PC-9 (cell line): ENCODE data around the gene HSPBP1. TPM values are rescaled to one million over a fixed set of nuclear protein-coding genes. Genes with fewer than 3 reads are reported as not detected.

Experiments
- BruUV-seq: library from RNA; stranded (reverse); fragments of 400-500 nt; replicated peaks from 2 replicates; lab custom pipeline; 2021; lab: Mats Ljungman, UMichigan
- CTCF ChIA-PET: fragments of 300-600 bp; sonication (Branson Sonifier 250); formaldehyde crosslinking; loops from one replicate; lab custom pipeline; 2022; ENCODE audit warnings: antibody characterized with exemption; lab: Charles Lee
- POLR2A ChIA-PET: fragments of 300-600 bp; sonication (Branson Sonifier 250); formaldehyde crosslinking; loops from one replicate; lab custom pipeline; 2022; ENCODE audit warnings: antibody characterized with exemption; ENCODE audit not compliant: unreplicated experiment; lab: Charles Lee
- DNase-seq, 2 experiments: peaks; one replicate each; pipeline versions ENCODE4 v3.0.0 to v3.0.0-alpha.2; 2015 to 2022; ENCODE audit warnings: mixed read lengths in 1 of 2
- H2AFZ ChIP-seq: fragments of 200-600 bp; sonication (generic); 2 replicates; pipeline ENCODE4 v1.8.1; 2017; ENCODE audit warnings: antibody characterized with exemption
- H3F3A ChIP-seq: fragments of 200-600 bp; sonication (generic); 2 replicates; pipeline ENCODE4 v1.8.1; 2017; ENCODE audit warnings: antibody characterized with exemption, mild to moderate bottlenecking, low read depth; ENCODE audit not compliant: insufficient read depth
- H3K27ac ChIP-seq: fragments of 200-600 bp; sonication (generic); 2 replicates; pipeline ENCODE4 v1.6.1; 2016; ENCODE audit warnings: mixed run types
- H3K27me3 ChIP-seq: fragments of 200-600 bp; sonication (generic); 2 replicates; pipeline ENCODE4 v1.6.1; 2016; ENCODE audit warnings: low read depth, mixed run types; ENCODE audit not compliant: insufficient read depth
- H3K36me3 ChIP-seq: fragments of 200-600 bp; sonication (generic); 2 replicates; pipeline ENCODE4 v1.6.1; 2016; ENCODE audit warnings: low read depth, mixed run types
- H3K4me1 ChIP-seq: fragments of 200-600 bp; sonication (generic); replicated peaks from 2 replicates; pipeline ENCODE4 v1.6.1; 2016; ENCODE audit warnings: mixed run types; ENCODE audit not compliant: insufficient read depth
- H3K4me2 ChIP-seq: fragments of 200-600 bp; sonication (generic); 2 replicates; pipeline ENCODE4 v1.6.1; 2017; ENCODE audit warnings: mixed run types
- H3K4me3 ChIP-seq: fragments of 200-600 bp; sonication (generic); 2 replicates; pipeline ENCODE4 v1.6.1; 2016; ENCODE audit warnings: mixed run types
- H3K79me2 ChIP-seq: fragments of 200-600 bp; sonication (generic); 2 replicates; pipeline ENCODE4 v1.6.1; 2017; ENCODE audit warnings: low read depth, mixed run types
- H3K9me2 ChIP-seq: fragments of 200-600 bp; sonication (generic); 2 replicates; pipeline ENCODE4 v1.8.1; 2017; ENCODE audit warnings: mild to moderate bottlenecking; ENCODE audit not compliant: insufficient read depth
- H3K9me3 ChIP-seq: fragments of 200-600 bp; sonication (generic); 2 replicates; pipeline ENCODE4 v1.8.1; 2016; ENCODE audit warnings: low read depth; ENCODE audit not compliant: insufficient read depth
- H4K20me1 ChIP-seq: fragments of 200-600 bp; sonication (generic); 2 replicates; pipeline ENCODE4 v1.8.1; 2017; ENCODE audit not compliant: insufficient read depth
- EZH2 ChIP-seq: fragments of 200-600 bp; sonication (generic); IDR thresholded peaks from 2 replicates; pipeline ENCODE4 v1.8.0; 2017; ENCODE audit warnings: antibody characterized with exemption, low read depth
- intact Hi-C: fragments of 100-400 bp; cut with micrococcal nuclease; formaldehyde crosslinking; loops from one replicate; pipeline ENCODE4 v1.10.0; 2022; ENCODE audit not compliant: unreplicated experiment
- total RNA-seq: library from RNA; stranded (reverse); gene quantifications from 2 replicates; pipeline ENCODE4 v1.2.3, GENCODE V29; 2021
- TF ChIP-seq, protein P1 (sequence below): fragments of 200-600 bp; sonication (generic); conservative IDR thresholded peaks from 2 replicates; pipeline ENCODE4 v1.6.1; 2017; ENCODE audit warnings: mixed run types, antibody characterized with exemption, mild to moderate bottlenecking, moderate library complexity

HSPBP1 gene
- total RNA-seq, 1 experiment from 2014 or later: 66.2 TPM

DNA sequence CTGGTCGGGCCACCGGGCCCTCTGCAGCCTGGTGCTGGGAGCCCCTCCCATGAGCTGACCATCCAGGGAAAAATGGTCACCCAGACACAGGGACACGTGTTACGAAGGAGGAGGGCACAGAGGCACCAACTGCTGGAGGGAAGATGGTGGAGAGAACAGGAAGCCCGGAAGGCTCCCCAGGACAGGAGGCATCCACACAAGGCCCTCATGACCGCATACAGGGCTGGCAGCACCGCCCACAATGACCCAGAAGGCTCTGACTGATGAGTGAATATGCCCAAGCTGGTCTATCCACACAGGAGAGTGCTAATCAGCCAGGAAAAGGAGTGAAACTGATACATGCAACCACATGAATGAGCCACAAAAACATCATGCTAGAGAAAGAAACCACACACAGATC is 37.4 kb downstream of the HSPBP1 start:
- no TSS peak for BruUV-seq
- no peaks in the 10 kb centered on the region for H3K9me3 ChIP-seq
- no peak overlapping the region for H3K4me2 ChIP-seq
- no peak for DNase-seq
- no peak overlapping the region for H3K4me3 ChIP-seq
- no peak overlapping the region for H2AFZ ChIP-seq
- peaks cover 31% of the 10 kb centered on the region for H3K36me3 ChIP-seq
- H3F3A ChIP-seq: peaks cover 12% of the 10 kb centered on the region; the same call in 1 of the 2 replicates
- no peaks in the 10 kb centered on the region for H3K27me3 ChIP-seq
- H3K79me2 ChIP-seq: peaks cover 18% of the 10 kb centered on the region
- intact Hi-C loops: no loop called here
- ChIA-PET CTCF (no interaction called here), POLR2A (no interaction called here)
- peaks cover 29% of the 10 kb centered on the region for H4K20me1 ChIP-seq
- no peak overlapping the region for H3K27ac ChIP-seq
- no peak for TF ChIP-seq EZH2
- TF ChIP-seq, protein P1, sequence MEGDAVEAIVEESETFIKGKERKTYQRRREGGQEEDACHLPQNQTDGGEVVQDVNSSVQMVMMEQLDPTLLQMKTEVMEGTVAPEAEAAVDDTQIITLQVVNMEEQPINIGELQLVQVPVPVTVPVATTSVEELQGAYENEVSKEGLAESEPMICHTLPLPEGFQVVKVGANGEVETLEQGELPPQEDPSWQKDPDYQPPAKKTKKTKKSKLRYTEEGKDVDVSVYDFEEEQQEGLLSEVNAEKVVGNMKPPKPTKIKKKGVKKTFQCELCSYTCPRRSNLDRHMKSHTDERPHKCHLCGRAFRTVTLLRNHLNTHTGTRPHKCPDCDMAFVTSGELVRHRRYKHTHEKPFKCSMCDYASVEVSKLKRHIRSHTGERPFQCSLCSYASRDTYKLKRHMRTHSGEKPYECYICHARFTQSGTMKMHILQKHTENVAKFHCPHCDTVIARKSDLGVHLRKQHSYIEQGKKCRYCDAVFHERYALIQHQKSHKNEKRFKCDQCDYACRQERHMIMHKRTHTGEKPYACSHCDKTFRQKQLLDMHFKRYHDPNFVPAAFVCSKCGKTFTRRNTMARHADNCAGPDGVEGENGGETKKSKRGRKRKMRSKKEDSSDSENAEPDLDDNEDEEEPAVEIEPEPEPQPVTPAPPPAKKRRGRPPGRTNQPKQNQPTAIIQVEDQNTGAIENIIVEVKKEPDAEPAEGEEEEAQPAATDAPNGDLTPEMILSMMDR: no peak
- H3K9me2 ChIP-seq: no peaks in the 10 kb centered on the region
- H3K4me1 ChIP-seq: peaks cover 7% of the 10 kb centered on the region

- DNase-seq: no peak
- H3K9me2 ChIP-seq: no peaks in the 10 kb centered on the region
These were observed 37.9 kb downstream of the HSPBP1 start for GRCh38 chr19:55241935-55242464.

DNA sequence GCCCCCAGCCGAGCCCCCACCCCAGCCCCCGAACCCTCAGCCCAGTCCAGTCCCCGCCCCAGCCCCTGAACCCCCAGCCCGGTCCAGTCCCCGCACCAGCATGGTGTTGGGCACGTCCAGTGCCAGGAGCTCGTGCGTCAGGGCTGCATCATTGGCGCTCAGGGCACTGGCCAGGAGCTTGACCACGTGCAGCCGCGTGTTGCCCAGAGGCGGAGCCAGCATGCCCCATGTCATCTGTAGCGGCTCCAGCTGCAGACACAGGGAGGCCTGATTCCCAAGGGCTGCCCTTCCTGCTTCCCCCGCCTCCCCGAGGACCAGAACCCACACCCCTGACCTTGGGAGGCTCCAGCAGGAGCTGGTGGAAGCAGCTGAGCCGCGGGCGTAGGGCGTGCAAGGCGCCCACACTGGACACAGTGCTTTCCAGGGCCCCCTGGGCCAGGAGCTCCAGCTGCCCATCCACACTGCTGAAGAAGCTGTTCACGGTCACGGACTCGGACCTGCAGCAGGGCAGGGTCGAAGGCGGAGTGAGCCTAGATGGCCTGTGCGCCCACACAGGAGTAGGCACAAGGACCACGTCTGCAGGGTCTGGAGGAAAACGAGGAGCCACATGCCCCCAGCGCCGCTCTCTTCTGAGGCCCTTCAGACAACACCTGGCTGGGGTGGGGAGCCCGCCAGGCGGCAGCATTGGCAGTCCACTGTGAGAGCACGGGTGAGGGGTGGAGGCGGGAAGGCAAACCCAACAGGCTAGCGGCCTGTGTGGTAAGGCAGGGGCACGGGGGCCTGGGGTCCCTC is 38.6 kb downstream of the HSPBP1 start:
- Histone ChIP-seq H3K9me2 (no peaks in the 10 kb centered on the region), H2AFZ (no peak overlapping the region), H3K4me1 (no peaks in the 10 kb centered on the region), H3K79me2 (peaks cover 6% of the 10 kb centered on the region), H3K27ac (no peak overlapping the region), H4K20me1 (peaks cover 18% of the 10 kb centered on the region), H3K4me3 (no peak overlapping the region), H3K36me3 (peaks cover 33% of the 10 kb centered on the region), H3K27me3 (no peaks in the 10 kb centered on the region), H3K4me2 (no peak overlapping the region), H3K9me3 (no peaks in the 10 kb centered on the region), H3F3A (peaks cover 18% of the 10 kb centered on the region; the same call in 1 of the 2 replicates)
- CTCF ChIA-PET: no interaction called here
- intact Hi-C loops: no loop called here
- no peak for TF ChIP-seq EZH2
- TF ChIP-seq, protein P1: no peak
- no peak for DNase-seq
- BruUV-seq: no TSS peak
- POLR2A ChIA-PET: no interaction called here

More at GRCh38 chr19:55241935-55242464, 37.9 kb downstream of the HSPBP1 start:
- TF ChIP-seq EZH2: no peak
- TF ChIP-seq, protein P1: no peak
- H3K79me2 ChIP-seq: peaks cover 13% of the 10 kb centered on the region
- BruUV-seq: no TSS peak
- CTCF ChIA-PET: no interaction called here
- H3K27me3 ChIP-seq: no peaks in the 10 kb centered on the region
- H3K36me3 ChIP-seq: peaks cover 36% of the 10 kb centered on the region
- intact Hi-C loops: no loop called here
- no peak overlapping the region for H3K27ac ChIP-seq
- no peaks in the 10 kb centered on the region for H3K9me3 ChIP-seq
- peaks cover 24% of the 10 kb centered on the region for H4K20me1 ChIP-seq
- no peak overlapping the region for H2AFZ ChIP-seq
- no peak overlapping the region for H3K4me3 ChIP-seq
- peaks cover 2% of the 10 kb centered on the region; the same call in 1 of the 2 replicates for H3K4me1 ChIP-seq
- peaks cover 17% of the 10 kb centered on the region; the same call in 1 of the 2 replicates for H3F3A ChIP-seq
- POLR2A ChIA-PET: no interaction called here
- H3K4me2 ChIP-seq: no peak overlapping the region
